CD4-positive, alpha-beta T cell treated with Interleukin-17A for 4 hours (primary cell): ENCODE data around the gene KCNK1.
"Not testable (repeated sequence)": the region's sequence is repeated elsewhere in the genome, so short reads cannot be mapped to it uniquely, and the experiment has no call there.

Experiments
- DNase-seq: peaks from one replicate; pipeline ENCODE4 v3.0.0-alpha.2; 2020; ENCODE audit warnings: mixed read lengths

Gene KCNK1

DNA sequence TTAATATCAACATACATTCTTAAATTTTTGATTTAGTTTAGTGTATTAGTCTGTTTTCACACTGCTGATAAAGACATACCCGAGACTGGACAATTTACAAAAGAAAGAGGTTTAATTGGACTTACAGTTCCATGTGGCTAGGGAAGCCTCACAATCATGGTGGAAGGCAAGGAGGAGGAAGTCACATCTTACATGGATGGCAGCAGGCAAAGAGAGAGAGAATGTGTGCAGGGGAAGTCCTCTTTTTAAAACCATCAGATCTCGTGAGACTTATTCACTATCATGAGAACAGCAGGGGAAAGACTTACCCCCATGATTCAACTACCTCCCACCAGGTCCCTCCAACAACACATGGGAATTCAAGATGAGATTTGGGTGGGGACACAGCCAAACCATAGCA, 56.5 kb downstream of the KCNK1 start:
- not testable (repeated sequence) for DNase-seq

DNA sequence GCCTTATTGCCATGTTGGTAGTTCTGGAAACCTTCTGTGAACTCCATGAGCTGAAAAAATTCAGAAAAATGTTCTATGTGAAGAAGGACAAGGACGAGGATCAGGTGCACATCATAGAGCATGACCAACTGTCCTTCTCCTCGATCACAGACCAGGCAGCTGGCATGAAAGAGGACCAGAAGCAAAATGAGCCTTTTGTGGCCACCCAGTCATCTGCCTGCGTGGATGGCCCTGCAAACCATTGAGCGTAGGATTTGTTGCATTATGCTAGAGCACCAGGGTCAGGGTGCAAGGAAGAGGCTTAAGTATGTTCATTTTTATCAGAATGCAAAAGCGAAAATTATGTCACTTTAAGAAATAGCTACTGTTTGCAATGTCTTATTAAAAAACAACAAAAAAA, 57.4 kb downstream of the KCNK1 start:
- no peak for DNase-seq

DNA sequence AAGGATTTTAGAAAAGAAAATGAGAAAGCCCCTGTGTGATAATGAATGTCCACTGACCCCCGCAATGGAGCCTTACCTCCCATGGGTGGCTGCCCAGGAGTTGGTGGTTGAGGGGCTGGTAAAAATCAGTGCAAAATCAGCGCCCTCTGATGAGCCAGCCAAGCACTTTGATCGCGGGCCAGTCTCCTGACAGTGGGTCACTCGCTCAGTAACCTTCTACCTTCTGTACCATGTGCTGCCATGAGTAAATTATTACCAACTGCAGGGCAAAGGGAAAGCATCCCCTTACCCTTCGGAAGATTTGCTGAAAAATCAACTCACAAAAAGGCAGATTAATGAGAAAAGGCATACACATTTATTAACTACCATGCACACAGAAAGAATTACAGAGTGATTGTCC, 58.8 kb downstream of the KCNK1 start:
- no peak for DNase-seq

DNA sequence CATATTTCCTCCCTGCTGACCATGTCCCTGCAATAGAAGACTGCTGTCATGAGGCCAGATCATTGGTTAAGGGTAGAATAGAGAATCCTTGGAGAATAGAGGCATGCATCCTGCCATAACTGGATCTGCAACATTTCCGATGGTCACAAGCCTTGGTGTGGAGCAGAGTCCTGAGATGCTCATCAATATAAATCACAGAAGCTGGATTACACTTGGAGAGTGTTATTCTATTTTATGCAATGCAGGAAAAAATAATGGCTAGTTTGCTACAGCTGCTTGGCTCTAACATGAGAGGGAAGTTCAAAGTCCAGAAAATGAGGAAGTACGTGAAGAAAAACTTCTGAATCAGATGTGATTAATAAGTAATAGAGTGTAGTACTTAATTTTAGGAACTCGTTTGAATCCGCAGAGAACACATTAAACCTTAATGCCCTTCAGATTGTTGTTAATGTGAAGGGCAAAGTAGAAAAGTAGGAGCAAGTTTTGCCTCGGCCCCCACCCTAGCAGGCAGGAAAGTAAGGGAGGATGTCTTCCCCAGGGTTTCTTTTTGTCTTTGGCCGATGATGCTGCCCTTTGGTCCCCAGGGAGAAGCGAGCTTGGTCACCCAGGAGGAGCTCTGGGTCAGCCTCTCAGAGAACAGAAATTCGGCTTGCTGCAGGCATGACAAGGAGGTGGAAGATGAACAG, 59.5 kb downstream of the KCNK1 start:
- DNase-seq = no peak

DNA sequence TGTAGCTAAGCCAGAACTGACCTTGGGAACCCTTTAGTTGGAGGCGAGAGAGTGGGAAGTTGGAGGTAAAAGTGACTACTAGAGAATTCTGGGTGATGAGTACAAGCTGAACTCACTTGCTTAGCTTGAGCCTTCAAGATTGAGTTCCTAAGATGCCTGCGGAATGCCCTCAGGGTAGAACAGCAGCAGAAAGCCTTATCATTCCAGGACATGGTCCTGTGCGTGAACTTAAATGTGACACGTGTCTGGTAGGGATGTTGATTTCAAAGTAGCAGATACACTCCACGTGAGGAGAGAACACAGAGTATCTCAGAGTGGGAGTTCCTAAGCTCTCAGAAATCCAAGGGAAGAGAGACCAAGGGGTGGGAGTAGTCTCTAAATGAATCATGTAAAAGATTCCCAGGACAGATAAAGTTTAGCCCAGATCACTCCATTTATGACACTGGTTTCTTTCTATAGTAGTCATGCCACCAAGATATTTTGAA, 60.1 kb downstream of the KCNK1 start:
- DNase-seq = no peak

DNA sequence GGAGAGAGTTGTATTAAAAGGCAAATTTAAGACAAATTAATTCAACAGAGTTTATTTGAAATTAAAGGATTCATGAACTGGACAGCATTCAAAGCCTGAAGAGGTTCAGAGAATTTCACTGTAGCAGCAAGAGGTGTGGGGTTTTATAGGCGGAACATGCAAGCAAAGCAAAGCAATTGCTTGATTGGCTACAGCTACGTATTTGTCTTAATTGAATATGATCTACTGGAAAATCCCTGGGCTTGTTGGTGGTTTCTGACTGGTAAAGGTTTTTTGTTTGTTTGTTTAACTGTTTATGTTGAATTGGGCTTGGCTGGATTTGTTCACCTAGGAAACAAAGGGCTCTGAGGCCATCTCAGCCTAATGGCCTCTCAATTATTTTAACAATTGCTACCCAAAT, 61.5 kb downstream of the KCNK1 start:
- DNase-seq = no peak

DNA sequence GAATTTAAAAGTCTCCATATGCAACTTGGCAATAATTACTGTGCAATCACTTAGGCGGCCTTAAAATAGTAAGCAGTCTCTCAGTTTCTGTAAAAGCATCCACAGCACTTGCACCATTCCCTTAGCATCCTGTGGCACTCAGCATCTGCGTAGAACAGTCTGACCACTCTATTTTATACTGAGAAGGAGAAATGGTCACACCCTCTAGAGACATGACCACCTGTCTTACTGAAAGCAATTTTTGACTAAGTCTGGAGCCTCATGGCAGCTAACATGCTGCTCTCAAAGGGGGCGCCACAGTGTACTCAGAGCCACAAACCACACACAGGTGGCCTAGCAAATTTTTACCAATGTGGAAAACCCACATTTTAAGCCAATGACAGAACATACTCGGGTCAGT, 62.0 kb downstream of the KCNK1 start:
- no peak for DNase-seq

DNA sequence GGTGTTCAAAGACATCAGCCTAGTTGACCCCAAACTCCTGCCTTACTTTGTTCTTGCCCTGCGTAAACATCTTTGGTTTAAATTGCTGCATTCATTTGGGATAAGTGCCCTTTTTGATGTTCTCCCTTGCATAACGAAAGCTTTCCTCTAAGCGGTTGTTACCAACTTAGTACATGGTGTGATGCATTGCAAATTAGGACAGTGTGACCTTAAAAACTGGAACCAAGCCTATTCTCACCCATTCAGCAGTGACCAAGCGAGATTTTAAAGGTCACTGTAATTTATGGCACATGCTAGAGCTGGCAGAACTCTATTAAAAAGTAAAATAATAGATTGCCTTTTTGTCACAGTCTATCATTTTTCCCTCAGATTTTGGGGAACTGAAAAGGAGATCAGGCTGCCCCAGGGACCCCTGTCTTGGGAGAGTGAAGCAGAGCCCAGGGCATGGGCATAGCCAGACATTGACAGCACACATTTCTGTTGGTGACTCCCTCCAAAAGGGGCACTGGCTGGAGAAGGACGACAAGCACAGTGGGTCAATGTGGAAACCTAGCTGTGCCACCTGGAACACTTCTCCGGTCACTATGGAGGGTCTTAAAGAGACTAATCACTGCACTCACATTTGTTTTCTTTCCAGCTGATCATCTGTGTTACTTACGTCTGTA, 63.9 kb downstream of the KCNK1 start:
- no peak for DNase-seq

DNA sequence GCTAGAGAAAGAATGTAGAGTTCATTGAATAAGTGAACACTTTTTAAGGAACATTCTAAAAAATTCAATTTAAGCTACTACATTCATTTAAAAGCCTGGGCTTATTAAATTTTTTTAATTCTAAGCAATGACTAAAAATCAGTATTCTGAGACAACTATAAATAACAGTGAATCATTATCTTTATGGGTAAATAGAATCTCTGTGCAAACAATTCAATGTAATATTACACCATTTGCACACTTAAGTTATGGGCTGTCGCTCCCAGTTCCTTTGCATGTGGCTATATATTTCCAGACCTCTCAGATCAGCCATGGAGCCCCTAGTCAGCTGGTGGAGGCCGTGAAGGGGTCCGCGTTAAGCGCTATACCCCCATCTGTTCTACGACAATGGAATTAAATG, 65.1 kb downstream of the KCNK1 start:
- DNase-seq = no peak

DNA sequence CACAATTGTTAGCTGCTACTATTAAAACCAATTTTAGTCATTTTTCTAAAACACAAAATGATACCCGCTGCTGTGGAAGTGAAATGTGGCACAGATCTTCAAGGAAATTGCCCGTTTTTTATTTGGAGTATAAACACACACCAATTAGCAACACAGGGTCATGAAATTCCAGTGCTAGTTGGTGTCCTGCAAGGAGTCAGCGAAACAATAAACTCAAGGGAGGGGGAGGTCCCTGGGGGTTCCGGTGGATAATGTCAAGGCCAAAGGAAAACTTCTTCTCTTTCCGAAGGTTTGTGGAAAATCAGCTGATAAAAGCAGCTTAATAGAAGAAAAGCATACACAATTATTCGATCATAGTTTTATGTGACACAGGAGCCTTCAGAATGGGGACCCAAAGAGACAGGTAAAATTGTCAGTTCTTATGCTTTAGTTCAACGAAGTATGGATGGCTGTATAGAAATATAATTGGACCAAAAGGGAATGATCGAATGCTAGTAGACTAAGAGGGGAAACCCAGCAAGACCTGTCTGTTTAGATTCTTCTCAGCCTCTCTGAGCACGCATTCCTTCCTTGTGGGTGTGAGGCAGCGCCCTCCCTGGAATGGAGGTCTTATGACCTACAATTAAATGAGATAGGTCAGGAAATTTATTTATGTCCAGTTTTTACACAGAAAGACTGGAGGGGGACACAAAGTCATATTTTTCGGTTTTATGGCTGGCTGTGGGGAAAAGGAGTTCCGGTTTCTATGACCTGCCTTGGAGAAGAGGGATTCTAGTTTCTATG, 65.9 kb downstream of the KCNK1 start:
- no peak for DNase-seq

DNA sequence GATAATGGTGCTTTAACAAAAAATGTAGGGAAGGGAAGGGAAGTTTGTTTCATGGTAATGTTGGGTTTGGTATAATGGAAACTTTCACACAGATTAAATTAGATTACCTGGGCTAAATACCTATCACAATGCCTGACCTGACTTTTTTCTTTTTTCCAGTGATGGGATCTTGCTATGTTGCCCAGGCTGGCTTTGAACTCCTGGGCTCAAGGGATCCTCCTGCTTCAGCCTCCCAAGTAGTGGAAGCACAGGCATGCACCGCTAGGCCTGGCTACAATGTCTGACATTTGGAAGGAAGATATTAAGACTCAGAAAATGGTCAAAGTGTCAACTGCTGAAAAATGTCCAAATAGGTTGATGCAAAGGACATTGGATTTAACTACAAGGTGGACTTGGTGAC, 67.4 kb downstream of the KCNK1 start:
- DNase-seq = no peak

DNA sequence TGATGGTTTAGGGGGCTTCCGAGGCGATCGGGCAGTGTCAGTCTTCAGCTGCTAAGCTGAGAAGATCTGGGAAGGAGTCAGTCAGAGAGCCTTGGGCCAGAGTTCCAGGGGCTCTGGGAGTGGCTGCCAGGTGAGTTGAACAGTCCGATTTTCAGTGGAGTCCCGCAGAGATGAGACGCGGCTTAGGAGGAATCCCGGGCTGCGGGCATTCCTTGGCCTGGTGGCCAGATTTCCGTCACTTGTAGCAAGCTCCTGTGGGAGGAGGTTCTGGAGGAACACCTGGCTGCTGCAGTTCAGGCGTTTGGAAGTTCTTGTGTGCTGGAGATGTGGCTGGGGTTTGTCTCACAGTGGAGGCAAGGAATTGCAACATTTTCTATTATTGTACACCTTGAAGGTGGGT, 72.7 kb downstream of the KCNK1 start:
- DNase-seq = not testable (repeated sequence)

DNA sequence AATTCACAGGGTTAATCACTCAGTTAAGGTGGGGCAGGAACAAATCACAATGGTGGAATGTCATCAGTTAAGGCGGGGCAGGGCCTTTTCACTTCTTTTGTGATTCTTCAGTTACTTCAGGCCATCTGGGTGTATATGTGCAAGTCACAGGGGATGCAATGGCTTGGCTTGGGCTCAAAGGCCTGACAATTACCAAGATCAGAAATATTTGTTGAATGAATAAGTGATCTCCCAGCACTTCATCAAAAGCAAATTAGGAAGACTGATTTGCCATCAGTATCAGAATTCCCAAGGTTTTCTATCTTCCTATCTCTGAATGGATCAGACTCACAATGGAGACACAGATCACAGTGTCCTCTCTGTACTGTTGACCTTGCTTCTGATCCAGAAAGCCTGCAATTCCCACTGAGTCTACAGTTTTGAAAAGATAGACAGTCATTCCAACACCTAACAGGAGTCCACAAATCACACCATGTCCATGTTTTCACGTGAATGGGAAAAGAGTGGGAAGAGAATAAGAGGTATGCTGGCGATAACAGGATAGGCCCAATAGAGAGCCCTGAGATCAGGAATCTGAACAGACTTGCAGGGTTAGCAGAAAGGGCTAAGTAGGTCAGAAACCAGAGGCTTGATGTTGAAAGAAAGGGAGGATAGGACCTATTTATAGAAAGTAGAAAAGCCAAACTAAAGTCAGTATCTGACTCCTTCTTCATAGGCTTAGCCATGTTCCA, 75.3 kb downstream of the KCNK1 start:
- DNase-seq = no peak

DNA sequence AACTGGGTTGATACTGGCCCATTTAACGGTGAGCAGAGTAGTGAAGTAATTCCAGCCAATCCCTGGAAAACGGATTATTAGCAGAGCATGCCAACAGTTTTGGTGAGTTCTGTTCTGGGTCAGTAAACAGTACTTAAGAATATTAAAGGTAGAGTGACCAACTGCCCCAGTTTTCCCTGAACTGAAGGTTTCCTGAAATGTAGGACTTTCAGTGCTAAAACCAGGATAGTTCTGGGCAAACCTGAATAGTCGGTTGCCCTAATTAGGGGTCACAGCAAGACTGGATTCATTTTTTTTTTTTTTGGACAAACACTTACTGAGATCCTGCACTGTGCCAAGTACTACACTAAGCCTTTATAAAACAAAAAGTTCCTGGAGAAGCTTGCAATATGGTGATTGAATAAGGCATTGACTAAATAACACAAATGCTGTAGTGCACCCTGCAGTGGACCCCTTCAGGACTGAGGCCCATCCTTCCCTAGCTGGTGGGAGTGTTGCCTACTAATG, 75.9 kb downstream of the KCNK1 start:
- DNase-seq = no peak

DNA sequence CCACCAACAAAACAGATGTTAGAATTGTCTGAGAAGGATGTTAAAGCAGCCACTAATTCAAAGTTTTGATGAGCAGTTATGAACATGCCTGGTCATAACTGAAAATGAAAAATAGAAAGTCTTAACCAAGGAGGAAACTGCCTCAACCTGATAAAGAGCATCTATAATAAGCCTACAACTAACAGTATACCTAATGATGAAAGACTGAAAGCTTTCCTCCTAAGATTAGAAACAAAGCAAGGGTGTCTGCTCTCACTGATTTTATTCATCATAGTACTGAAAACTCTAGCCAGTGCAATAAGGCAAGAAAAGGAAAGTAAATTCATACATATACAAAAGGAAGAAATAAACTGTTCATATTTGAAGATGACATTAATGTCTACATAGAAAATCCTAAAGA, 82.0 kb downstream of the KCNK1 start:
- no peak for DNase-seq

DNA sequence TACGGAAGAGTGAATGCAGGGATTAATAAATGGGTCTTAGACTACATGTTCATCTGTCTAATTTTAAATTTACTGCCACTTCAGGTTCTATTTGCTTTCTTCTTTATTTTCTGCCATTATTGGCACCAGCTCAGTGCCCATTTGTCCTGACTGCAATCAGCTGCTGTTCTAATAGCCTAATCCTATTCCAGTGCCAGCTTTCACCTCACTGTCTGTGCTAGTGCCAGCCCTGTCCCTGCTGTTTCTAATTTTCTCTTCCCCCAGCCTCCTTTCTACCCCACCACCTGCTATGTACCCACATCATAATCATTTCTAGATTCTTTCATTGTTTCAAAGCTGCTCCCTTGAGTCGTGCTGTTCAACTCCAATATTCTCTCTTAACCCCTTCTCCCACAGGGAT, 86.4 kb downstream of the KCNK1 start:
- no peak for DNase-seq

DNA sequence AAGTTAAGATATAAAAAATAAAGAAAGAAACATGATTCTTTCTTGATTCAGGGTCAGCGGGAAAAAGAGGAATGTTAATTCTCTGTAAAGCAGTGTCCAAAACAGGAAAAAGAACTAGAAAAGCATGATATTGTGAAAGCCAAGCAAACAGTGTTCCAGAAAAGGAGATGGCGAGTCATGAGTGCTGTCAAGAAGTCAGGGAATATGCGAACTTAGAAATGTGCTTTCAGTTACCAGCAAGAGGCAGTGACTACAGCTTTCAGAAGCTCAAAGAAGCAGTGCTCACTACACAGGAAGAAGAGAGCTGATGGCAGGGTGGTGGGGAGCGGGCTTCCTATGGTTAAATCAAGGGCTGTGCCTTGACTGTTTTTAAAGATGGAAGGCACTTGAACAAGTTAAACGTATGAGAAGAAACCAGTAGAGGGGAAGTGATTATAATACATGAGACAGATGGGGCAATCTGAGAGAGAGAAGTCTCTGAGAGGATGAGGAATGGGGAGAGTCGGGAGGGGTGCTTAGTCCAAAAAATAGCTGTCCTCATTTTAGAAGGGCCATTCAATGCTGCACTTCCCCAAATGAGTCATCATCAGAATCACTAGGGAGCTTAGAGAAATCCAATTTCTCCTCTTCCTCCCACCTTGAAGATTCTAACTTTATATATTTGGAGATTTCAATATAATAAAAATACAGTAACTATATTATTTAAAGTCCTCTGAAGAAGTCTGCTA, 90.4 kb downstream of the KCNK1 start:
- DNase-seq = no peak

DNA sequence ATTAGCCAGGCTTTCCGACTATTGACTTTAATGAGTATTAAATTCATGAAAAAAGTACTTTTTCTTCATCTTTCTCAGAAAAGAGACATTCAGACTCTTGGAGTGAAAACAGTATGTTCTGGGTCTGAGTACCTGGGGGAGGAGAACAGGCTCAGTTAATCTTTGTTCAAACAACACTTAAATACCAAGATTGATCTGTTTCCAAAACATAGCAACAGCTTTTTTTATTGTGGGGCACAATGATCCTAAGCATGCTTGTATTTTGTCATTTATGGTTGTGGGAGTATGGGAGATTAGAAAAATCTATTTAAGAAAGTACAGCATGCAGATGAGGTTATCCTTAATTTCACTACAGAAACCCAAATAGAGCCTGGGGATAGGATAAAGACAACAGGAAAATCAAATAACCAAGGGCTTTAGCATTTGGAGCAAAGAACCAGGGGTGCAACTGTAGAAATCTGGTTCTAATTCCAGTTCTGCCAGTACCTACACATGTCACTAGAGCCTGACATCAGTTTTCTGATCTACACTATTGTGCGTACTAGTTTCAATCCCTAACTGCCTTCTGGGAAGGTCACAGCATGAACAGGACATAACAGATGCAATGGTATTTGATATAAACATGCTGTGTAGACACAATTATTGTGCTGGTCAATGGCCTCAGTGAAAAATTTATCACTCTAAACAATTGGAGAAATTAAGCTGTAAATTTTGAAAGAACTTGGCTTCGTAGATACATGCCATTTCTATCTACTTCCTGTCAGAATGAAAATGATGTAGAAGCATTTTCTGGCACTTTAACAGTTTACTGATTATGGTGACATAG, 91.2 kb downstream of the KCNK1 start:
- DNase-seq = no peak

DNA sequence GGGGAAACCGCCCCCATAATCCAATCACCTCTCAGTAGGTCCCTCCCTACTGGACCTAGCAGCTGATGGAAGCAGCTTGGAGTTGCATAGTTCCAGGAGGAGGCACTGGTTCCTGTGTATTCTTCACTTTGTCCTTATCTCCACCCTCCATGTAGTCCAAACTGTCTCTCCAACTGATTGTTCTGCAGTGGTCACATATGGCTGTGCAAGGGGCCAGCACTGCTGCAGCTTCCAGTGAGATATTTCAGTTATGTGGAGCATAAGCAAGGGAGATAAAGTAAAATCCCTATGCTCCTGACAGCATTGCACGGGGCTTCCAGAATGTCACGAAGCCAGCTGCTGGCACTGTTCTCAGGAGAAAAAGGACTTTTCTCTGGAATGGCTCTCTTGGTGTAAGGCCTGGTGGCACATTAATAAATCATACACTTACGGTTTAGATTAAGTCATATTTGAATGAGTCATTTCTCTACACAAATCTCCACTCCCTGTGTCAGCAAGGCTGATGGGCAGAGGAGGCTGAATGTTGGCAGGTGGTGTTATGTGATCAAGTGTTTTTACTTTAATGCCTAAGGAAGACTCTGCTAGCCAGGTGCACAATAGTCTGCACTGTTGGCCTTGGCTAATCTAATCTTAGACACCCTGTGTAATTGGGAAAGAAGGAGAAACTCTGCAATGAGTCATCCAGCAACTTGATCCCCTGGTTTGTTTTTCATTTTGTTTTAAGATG, 93.4 kb downstream of the KCNK1 start:
- no peak for DNase-seq
